Endodermal cell (in vitro differentiated cells): ENCODE measurements around the gene FRY. TPM values are rescaled to one million over a fixed set of nuclear protein-coding genes. Genes with fewer than 3 reads are reported as not detected.

ENCODE experiments used
- DNase-seq: peaks from one replicate; pipeline ENCODE4 v3.0.0-alpha.2; 2017
- H3K27ac ChIP-seq: 2 replicates; pipeline ENCODE4 v1.5.1; 2013; ENCODE audit warnings: mild to moderate bottlenecking, low read depth, low read length, moderate library complexity
- H3K27me3 ChIP-seq: 2 replicates; pipeline ENCODE4 v1.6.1; 2013; ENCODE audit warnings: mild to moderate bottlenecking, low read length, moderate library complexity; ENCODE audit not compliant: insufficient read depth, control insufficient read depth, poor library complexity, severe bottlenecking
- H3K36me3 ChIP-seq: 2 replicates; pipeline ENCODE4 v1.7.0; 2013; ENCODE audit warnings: mild to moderate bottlenecking, low read length, moderate library complexity; ENCODE audit not compliant: control insufficient read depth, insufficient read depth
- H3K4me1 ChIP-seq: one replicate; pipeline ENCODE4 v1.7.0; 2013; ENCODE audit warnings: low read length; ENCODE audit not compliant: control insufficient read depth, insufficient read depth
- H3K4me3 ChIP-seq: 2 replicates; pipeline ENCODE4 v1.5.1; 2013; ENCODE audit warnings: mild to moderate bottlenecking, low read length, moderate library complexity
- H3K9ac ChIP-seq: 2 replicates; pipeline ENCODE4 v1.6.1; 2013; ENCODE audit warnings: mild to moderate bottlenecking, low read length, moderate library complexity; ENCODE audit not compliant: poor library complexity, severe bottlenecking; ENCODE audit errors: extremely low read depth
- H3K9me3 ChIP-seq: 2 replicates; pipeline ENCODE4 v1.6.1; 2013; ENCODE audit warnings: mild to moderate bottlenecking, low read length, moderate library complexity; ENCODE audit not compliant: control insufficient read depth
- H3K27ac Mint-ChIP-seq: 2 replicates; pipeline ENCODE4 v1.8.0; 2020; ENCODE audit warnings: mixed read lengths
- H3K27me3 Mint-ChIP-seq: 2 replicates; pipeline ENCODE4 v1.8.0; 2021; ENCODE audit warnings: mild to moderate bottlenecking, mixed read lengths; ENCODE audit not compliant: insufficient read depth
- H3K36me3 Mint-ChIP-seq: 2 replicates; pipeline ENCODE4 v1.8.0; 2020; ENCODE audit warnings: low read depth, mixed read lengths
- H3K4me1 Mint-ChIP-seq: 2 replicates; pipeline ENCODE4 v1.8.0; 2020; ENCODE audit warnings: mixed read lengths
- H3K4me3 Mint-ChIP-seq: 2 replicates; pipeline ENCODE4 v1.8.0; 2020; ENCODE audit warnings: mild to moderate bottlenecking, moderate library complexity, mixed read lengths
- H3K9me3 Mint-ChIP-seq: 2 replicates; pipeline ENCODE4 v1.8.0; 2020; ENCODE audit warnings: mild to moderate bottlenecking, mixed read lengths
- CTCF ChIP-seq: fragments of 200-600 bp; sonication (generic); conservative IDR thresholded peaks from 2 replicates; pipeline ENCODE4 v1.5.0; 2021; ENCODE audit warnings: antibody characterized with exemption, mild to moderate bottlenecking
- WGBS, 2 experiments: methylation state at CpG; one replicate each; pipeline versions ENCODE4 v1.1.5 to v1.1.7; 2013; ENCODE audit warnings: missing lambda C conversion rate in 2 of 2, mixed read lengths in 1 of 2; ENCODE audit not compliant: insufficient coverage in 1 of 2, insufficient read length in 1 of 2; 5-methylcytosine and 5-hydroxymethylcytosine counted together
- total RNA-seq, 2 donors: library from RNA; stranded (reverse); fragmentation: NEBNext Ultra II Directional in 1 of 2; extraction: Animal tissue kit (Norgen Biotek cat#: 25700) in 1 of 2; gene quantifications; 2 replicates in 1 of 2; 3 replicates in 1 of 2; pipeline ENCODE4 v1.2.1, GENCODE V29; 2021

Gene FRY
- total RNA-seq, 2 donors from 2014 or later: 20.1 to 30.8 TPM

DNA sequence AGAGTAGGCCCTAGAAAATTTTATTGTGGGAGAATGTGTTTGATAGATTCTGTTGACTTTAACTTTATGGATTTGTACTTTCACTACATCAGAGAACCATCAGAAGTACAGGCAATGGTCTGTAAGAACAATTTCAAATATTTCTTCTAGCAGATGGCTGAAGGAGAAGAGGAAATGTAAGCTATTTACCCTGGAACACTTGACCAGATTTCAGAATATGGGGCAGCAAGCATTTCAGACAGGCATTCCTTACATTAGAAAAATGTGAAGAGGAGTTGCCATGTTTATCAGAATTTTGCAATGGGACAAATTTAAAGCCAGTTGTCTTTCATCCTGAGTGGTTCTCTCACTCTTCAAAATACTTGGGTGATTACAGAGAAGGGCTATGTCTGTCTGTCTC is 7.5 kb downstream of the FRY start:
- Histone ChIP-seq H3K9ac (no peak overlapping the region), H3K4me1 (peaks cover 4% of the 10 kb centered on the region), H3K27me3 (no peaks in the 10 kb centered on the region), H3K27ac (no peak overlapping the region), H3K36me3 (no peaks in the 10 kb centered on the region), H3K4me3 (no peak overlapping the region), H3K9me3 (no peaks in the 10 kb centered on the region)
- H3K36me3 Mint-ChIP-seq: peaks cover 3% of the 10 kb centered on the region
- H3K27ac Mint-ChIP-seq: no peak overlapping the region
- no peaks in the 10 kb centered on the region for H3K27me3 Mint-ChIP-seq
- DNase-seq: no peak
- H3K4me3 Mint-ChIP-seq: no peak overlapping the region
- peaks cover 11% of the 10 kb centered on the region for H3K4me1 Mint-ChIP-seq
- TF ChIP-seq CTCF: no peak
- no peaks in the 10 kb centered on the region for H3K9me3 Mint-ChIP-seq

GRCh38 chr13:32039528-32039927 is 8.0 kb downstream of the FRY start:
- H3K9me3 ChIP-seq: no peaks in the 10 kb centered on the region
- H3K4me1 ChIP-seq: peaks cover 4% of the 10 kb centered on the region
- no peaks in the 10 kb centered on the region for H3K36me3 ChIP-seq
- Mint-ChIP-seq H3K4me3 (no peak overlapping the region), H3K36me3 (peaks cover 3% of the 10 kb centered on the region), H3K4me1 (peaks cover 11% of the 10 kb centered on the region), H3K27ac (no peak overlapping the region), H3K27me3 (no peaks in the 10 kb centered on the region), H3K9me3 (no peaks in the 10 kb centered on the region)
- no CpG with 5 or more reads among the region's 1 CpG for WGBS, 2 experiments
- no peak overlapping the region for H3K4me3 ChIP-seq
- H3K27ac ChIP-seq: no peak overlapping the region
- no peak for TF ChIP-seq CTCF
- DNase-seq: no peak
- H3K27me3 ChIP-seq: no peaks in the 10 kb centered on the region
- no peak overlapping the region for H3K9ac ChIP-seq

DNA sequence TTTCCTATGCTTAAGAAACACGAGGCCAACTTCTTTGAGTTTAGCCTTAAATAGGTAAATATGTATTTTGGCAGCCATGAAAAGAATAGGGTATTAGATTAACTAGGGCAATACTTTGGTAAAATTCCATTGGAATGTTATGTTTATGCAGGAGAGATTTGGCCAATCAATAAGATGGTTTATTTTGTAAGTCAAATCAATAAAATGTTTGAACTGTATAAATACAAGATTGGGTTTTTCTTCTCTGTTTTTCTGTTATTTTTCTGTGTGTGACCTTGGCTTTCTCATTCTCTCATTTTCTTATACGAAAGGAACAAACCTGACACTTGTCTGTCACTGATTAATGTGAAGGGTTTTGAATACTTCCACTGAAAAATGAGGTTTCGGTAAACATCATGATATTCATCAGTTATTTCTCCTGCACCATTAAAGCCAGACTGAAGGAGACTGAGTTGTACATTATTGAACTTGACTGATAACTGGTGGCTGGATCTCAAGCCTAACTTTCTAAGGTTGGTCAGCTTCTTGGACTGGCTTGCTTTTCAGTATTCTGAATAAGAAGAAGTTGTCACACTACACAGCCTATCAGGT is 8.6 kb downstream of the FRY start:
- Histone ChIP-seq H3K4me3 (no peak overlapping the region), H3K9me3 (no peaks in the 10 kb centered on the region), H3K27ac (no peak overlapping the region), H3K27me3 (no peaks in the 10 kb centered on the region), H3K4me1 (peaks cover 4% of the 10 kb centered on the region), H3K36me3 (no peaks in the 10 kb centered on the region), H3K9ac (no peak overlapping the region)
- Mint-ChIP-seq H3K9me3 (no peaks in the 10 kb centered on the region), H3K4me1 (peaks cover 11% of the 10 kb centered on the region), H3K4me3 (no peak overlapping the region), H3K27me3 (no peaks in the 10 kb centered on the region), H3K27ac (no peak overlapping the region), H3K36me3 (peaks cover 3% of the 10 kb centered on the region)
- DNase-seq: no peak
- WGBS, 2 experiments: 93 to 100% methylated on average over 1 to 3 of the region's 3 CpGs
- TF ChIP-seq CTCF: no peak
